BJ (cell line): ENCODE measurements around the gene ANKRD62. TPM values are rescaled to one million over a fixed set of nuclear protein-coding genes. Genes with fewer than 3 reads are reported as not detected.

Experiments
- CTCF ChIA-PET: fragments of 350-600 bp; formaldehyde crosslinking; extraction: SDS; loops from one replicate; lab custom pipeline; 2021; ENCODE audit warnings: antibody characterized with exemption, inconsistent platforms; lab: Yijun Ruan, JAX
- POLR2A ChIA-PET: fragments of 300-600 bp; sonication (Branson Sonifier 250); formaldehyde crosslinking; extraction: SDS; loops from one replicate; lab custom pipeline; 2021; ENCODE audit warnings: antibody characterized with exemption; lab: Charles Lee
- DNase-seq: peaks from one replicate; pipeline ENCODE4 v3.0.0-alpha.2; 2011; ENCODE audit warnings: low read depth
- H3K27me3 ChIP-seq: 2 replicates; pipeline ENCODE4 v1.6.0; 2011; ENCODE audit warnings: low read length; ENCODE audit not compliant: control insufficient read depth, insufficient read depth
- H3K36me3 ChIP-seq: 2 replicates; pipeline ENCODE4 v1.5.1; 2011; ENCODE audit warnings: low read length; ENCODE audit not compliant: control insufficient read depth, insufficient read depth
- H3K4me3 ChIP-seq: 2 replicates; pipeline ENCODE4 v1.5.1; 2011; ENCODE audit warnings: low read depth, mild to moderate bottlenecking, control low read depth, low read length
- polyA minus RNA-seq: library from RNA; depleted of rRNA, polyadenylated mRNA; stranded (reverse); fragments of >200 nt; gene quantifications from 2 replicates; pipeline ENCODE4 v1.2.3, GENCODE V29; 2011; rRNA and poly(A)+ RNA removed
- polyA plus RNA-seq: library from polyadenylated mRNA; depleted of rRNA; stranded (reverse); fragments of >200 nt; gene quantifications from 2 replicates; pipeline ENCODE4 v1.2.3, GENCODE V29; 2011; rRNA removed
- TF ChIP-seq, protein P1 (sequence below): IDR thresholded peaks from 2 replicates; pipeline ENCODE4 v1.5.1; 2011; ENCODE audit warnings: low read depth, mild to moderate bottlenecking, control low read depth, inconsistent platforms, low read length, moderate library complexity; ENCODE audit not compliant: insufficient read depth

ANKRD62 gene
- not detected in 2 replicates for polyA plus RNA-seq
- polyA minus RNA-seq, result not detected in 2 replicates

DNA sequence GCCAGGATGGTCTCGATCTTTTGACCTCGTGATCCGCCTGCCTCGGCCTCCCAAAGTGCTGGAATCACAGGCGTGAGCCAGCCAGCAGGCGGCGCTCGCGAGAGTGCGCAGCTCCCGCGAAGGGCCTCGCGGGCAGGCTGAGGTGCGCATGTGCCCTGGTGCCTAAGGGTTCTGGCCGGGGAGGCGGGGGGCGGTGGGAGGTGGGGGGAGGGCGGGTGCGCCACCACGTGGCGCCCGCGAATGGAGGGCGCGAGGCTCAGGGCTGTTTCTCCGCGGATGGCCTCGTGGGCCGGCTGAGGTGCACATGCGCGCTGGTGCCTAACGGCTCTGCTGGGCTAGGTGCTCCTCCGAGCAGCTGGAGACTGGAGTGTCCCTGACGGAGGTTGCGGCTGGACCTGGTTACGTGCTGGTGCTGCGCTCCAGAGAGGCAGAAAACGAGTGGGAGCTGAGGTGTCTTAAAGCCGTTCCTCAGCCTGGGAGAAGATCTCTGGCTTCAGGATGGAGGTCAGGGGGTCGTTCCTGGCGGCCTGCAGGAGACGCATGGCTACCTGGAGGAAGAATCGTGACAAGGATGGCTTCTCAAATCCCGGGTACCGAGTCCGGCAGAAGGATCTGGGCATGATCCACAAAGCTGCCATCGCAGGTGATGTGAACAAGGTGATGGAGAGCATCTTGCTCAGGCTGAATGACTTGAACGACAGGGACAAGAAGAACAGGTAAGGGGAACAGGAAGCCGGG, at the start of gene ANKRD62:
Gene ANKRD62, plus strand, starts transcription at position 324 of the 738 bp plus-strand sequence. Its CDS starts 175 bp downstream, at position 499.
- POLR2A ChIA-PET, result no interaction called here
- DNase-seq, result no peak
- CTCF ChIA-PET, result no interaction called here
- Histone ChIP-seq H3K27me3 (no peaks in the 10 kb centered on the region), H3K4me3 (no peak within 1 kb of the TSS), H3K36me3 (no peaks in the 10 kb centered on the region)
- TF ChIP-seq, protein P1, sequence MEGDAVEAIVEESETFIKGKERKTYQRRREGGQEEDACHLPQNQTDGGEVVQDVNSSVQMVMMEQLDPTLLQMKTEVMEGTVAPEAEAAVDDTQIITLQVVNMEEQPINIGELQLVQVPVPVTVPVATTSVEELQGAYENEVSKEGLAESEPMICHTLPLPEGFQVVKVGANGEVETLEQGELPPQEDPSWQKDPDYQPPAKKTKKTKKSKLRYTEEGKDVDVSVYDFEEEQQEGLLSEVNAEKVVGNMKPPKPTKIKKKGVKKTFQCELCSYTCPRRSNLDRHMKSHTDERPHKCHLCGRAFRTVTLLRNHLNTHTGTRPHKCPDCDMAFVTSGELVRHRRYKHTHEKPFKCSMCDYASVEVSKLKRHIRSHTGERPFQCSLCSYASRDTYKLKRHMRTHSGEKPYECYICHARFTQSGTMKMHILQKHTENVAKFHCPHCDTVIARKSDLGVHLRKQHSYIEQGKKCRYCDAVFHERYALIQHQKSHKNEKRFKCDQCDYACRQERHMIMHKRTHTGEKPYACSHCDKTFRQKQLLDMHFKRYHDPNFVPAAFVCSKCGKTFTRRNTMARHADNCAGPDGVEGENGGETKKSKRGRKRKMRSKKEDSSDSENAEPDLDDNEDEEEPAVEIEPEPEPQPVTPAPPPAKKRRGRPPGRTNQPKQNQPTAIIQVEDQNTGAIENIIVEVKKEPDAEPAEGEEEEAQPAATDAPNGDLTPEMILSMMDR, result no peak

DNA sequence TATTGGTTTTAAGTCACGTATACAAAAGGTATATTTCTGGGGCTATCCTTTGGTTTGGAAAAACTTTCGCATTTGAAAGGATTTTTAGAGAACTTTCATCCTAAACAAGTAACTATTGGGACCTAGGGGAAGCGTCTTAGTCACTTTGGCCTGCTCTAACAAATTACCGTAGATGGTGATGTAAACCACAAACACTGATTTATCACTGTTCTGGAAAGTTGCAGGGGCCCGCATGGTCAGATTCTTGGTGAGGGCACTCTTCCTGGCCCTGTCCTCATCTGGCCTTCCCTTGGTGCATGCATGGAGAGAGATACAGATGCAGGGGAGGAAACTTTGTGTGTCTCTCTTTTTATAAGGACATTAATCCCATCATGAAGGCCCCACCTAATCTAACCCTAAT, 49.1 kb upstream of the ANKRD62 start:
- Histone ChIP-seq H3K36me3 (no peaks in the 10 kb centered on the region), H3K27me3 (no peaks in the 10 kb centered on the region), H3K4me3 (no peak overlapping the region)
- TF ChIP-seq, protein P1, result no peak
- POLR2A ChIA-PET, result no interaction called here
- no peak for DNase-seq
- CTCF ChIA-PET, result no interaction called here

DNA sequence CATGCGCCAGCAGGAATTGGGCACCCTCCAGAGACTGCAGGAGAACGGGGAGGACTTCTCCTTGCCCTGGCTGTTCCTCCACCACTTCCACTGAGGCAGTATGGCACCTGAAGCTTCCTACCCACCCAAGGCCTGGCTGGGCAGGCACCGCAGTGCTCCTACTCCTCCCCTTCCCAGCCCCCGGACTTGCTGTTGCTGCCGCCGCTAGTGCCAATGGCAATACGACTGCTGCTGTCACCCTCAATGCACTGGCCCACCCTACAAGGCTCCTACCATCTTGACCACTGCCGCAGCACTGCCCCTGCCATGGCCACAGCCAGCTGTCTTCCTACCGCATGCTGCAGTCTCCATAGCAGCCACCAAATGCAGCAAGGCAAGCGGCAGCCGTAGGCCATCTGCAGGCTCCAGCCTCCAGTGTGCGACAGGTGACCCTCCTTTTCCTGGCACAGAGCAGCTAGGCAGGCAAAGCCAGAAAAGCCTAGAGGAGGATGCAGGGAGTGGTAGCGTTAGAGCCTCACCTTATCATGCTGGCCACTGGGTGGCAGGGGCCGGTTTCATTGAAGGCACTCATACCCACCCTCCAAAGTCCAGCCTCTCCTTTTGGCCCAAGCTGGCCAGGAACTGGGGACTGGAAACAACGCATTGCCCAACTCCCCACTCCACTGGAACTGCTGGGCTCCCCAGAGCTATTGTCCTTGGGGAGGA, 47.4 kb upstream of the ANKRD62 start:
- CTCF ChIA-PET, result interaction anchor here (1.4 kb wide), 1 partner anchor 313 kb away, joined by 4 read pairs; no protein-coding TSS in a partner anchor
- no peak overlapping the region for H3K4me3 ChIP-seq
- TF ChIP-seq, protein P1, result no peak
- H3K36me3 ChIP-seq, result no peaks in the 10 kb centered on the region
- H3K27me3 ChIP-seq, result no peaks in the 10 kb centered on the region
- no peak for DNase-seq
- POLR2A ChIA-PET, result no interaction called here

DNA sequence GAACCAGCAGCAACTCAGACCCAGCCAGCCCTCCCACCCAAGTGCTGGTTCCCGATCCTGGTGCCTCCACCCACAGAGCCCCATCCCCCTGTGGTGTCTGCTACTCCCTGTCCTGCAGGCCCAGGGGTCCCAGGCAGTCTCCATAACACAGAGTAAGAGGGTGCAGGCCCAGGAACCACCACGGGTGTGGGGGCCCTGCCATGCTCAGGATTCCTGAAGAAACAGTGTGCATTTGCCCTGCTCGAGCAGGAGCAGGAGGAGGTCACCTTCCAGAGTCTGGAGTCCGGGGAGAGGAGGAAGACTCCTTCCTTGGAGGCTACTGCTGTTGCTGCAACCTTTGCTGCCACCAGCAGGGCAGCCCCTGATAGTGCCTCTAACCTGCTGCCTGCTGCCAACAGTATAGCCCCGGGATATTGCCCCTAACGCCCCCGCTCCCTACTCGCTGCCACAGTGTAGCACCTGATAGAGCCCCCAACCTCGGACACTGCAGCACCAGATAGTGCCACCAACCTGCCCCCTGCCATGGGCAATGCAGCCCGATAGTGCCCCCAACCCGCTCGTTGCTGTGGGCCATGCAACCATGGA, 46.8 kb upstream of the ANKRD62 start:
- Histone ChIP-seq H3K4me3 (no peak overlapping the region), H3K27me3 (no peaks in the 10 kb centered on the region), H3K36me3 (no peaks in the 10 kb centered on the region)
- POLR2A ChIA-PET, result no interaction called here
- TF ChIP-seq, protein P1, result no peak
- CTCF ChIA-PET, result interaction anchor here (1.4 kb wide), 1 partner anchor 314 kb away, joined by 4 read pairs; no protein-coding TSS in a partner anchor
- no peak for DNase-seq
